Fibroblast of skin of abdomen (primary cell): Measurements from ENCODE around the gene ATF1.
"Not testable (repeated sequence)": the region's sequence is repeated elsewhere in the genome, so short reads cannot be mapped to it uniquely, and the experiment has no call there.

Experiments
- DNase-seq: peaks from one replicate; pipeline ENCODE4 v3.0.0-alpha.2; 2013

ATF1 gene

DNA sequence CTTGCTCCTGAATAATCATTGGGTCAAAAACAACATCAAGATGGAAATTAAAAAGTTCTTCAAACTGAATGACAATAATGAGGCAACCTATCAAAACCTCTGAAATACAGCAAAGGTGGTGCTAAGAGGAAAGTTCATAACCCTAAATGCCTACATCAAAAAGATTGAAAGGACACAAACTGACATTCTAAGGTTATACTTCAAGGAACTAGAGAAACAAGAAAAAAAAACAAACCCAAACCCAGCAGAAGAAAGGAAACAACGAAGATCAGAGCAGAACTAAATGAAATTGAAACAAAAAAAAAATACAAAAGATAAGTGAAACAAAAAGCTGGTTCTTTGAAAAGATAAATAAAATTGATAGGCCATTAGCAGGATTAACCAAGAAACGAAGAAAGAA lies 105.0 kb downstream of the ATF1 start:
- DNase-seq = not testable (repeated sequence)
